Neural cell (in vitro differentiated cells): Measurements from ENCODE around the gene OR10J4. TPM values are rescaled to one million over a fixed set of nuclear protein-coding genes. Genes with fewer than 3 reads are reported as not detected.

Experiments
- H2AFZ ChIP-seq: fragments of 200-600, 300-800 bp; sonication (generic), shearing (Covaris generic); 2 replicates; pipeline ENCODE4 v1.6.0; 2014; ENCODE audit warnings: low read depth, mild to moderate bottlenecking, antibody characterized with exemption, low read length, moderate library complexity
- H3F3A ChIP-seq: fragments of 200-600 bp; shearing (Covaris generic); 2 replicates; pipeline ENCODE4 v1.6.1; 2016; ENCODE audit warnings: mild to moderate bottlenecking, moderate library complexity, mixed read lengths, antibody characterized with exemption, low read length; ENCODE audit not compliant: insufficient read depth, poor library complexity, severe bottlenecking
- H3K27ac ChIP-seq: fragments of 200-600, 300-800 bp; sonication (generic), shearing (Covaris generic); 2 replicates; pipeline ENCODE4 v1.5.1; 2014; ENCODE audit warnings: mild to moderate bottlenecking, low read length, moderate library complexity
- H3K27me3 ChIP-seq: fragments of 300-800, 200-600 bp; sonication (generic), shearing (Covaris generic); 2 replicates; pipeline ENCODE4 v1.6.0; 2014; ENCODE audit warnings: mild to moderate bottlenecking, low read depth, low read length, moderate library complexity; ENCODE audit not compliant: insufficient read depth
- H3K36me3 ChIP-seq: fragments of 300-800, 200-600 bp; sonication (generic), shearing (Covaris generic); 2 replicates; pipeline ENCODE4 v1.5.1; 2014; ENCODE audit warnings: mild to moderate bottlenecking, antibody characterized with exemption, low read length, moderate library complexity; ENCODE audit not compliant: insufficient read depth
- H3K4me2 ChIP-seq: fragments of 300-800, 200-600 bp; sonication (generic), shearing (Covaris generic); 2 replicates; pipeline ENCODE4 v1.6.0; 2014; ENCODE audit warnings: mild to moderate bottlenecking, low read length
- H3K4me3 ChIP-seq: fragments of 300-800, 200-600 bp; sonication (generic), shearing (Covaris generic); 2 replicates; pipeline ENCODE4 v1.5.1; 2014; ENCODE audit warnings: mild to moderate bottlenecking, low read length, moderate library complexity
- H3K79me2 ChIP-seq: fragments of 200-600 bp; shearing (Covaris generic); replicated peaks from 2 replicates; pipeline ENCODE4 v1.6.0; 2014; ENCODE audit warnings: mild to moderate bottlenecking, low read length, moderate library complexity; ENCODE audit not compliant: insufficient read depth
- H3K9ac ChIP-seq: fragments of 300-800, 200-600 bp; sonication (generic), shearing (Covaris generic); 2 replicates; pipeline ENCODE4 v1.6.1; 2016; ENCODE audit warnings: mild to moderate bottlenecking, low read length, mixed read lengths
- H3K9me2 ChIP-seq: fragments of 200-600 bp; shearing (Covaris generic); 2 replicates; pipeline ENCODE4 v1.6.1; 2016; ENCODE audit warnings: mild to moderate bottlenecking, low read length, mixed read lengths; ENCODE audit not compliant: insufficient read depth
- H3K9me3 ChIP-seq: fragments of 200-600, 300-800 bp; sonication (generic), shearing (Covaris generic); 2 replicates; pipeline ENCODE4 v1.6.1; 2016; ENCODE audit warnings: mild to moderate bottlenecking, mixed run types, low read length, moderate library complexity, mixed read lengths
- H4K20me1 ChIP-seq: fragments of 200-600 bp; shearing (Covaris generic); 2 replicates; pipeline ENCODE4 v1.6.1; 2016; ENCODE audit warnings: mild to moderate bottlenecking, mixed run types; ENCODE audit not compliant: insufficient read depth
- EP300 ChIP-seq: fragments of 450-650 bp; conservative IDR thresholded peaks from 2 replicates; pipeline ENCODE4 v1.6.1; 2014; ENCODE audit warnings: antibody characterized with exemption, mild to moderate bottlenecking, moderate library complexity; ENCODE audit not compliant: poor library complexity, severe bottlenecking
- EZH2 ChIP-seq: fragments of 200-600, 300-800 bp; shearing (Covaris generic), sonication (generic); IDR thresholded peaks from 2 replicates; pipeline ENCODE4 v1.6.1; 2014; ENCODE audit warnings: antibody characterized with exemption, low read length, borderline replicate concordance, mild to moderate bottlenecking; ENCODE audit not compliant: insufficient read depth, poor library complexity, severe bottlenecking
- MXI1 ChIP-seq: fragments of 450-650 bp; conservative IDR thresholded peaks from 2 replicates; pipeline ENCODE4 v1.6.1; 2014; ENCODE audit warnings: antibody characterized with exemption, mild to moderate bottlenecking; ENCODE audit not compliant: poor library complexity, severe bottlenecking
- POLR2AphosphoS5 ChIP-seq: IDR thresholded peaks from 2 replicates; pipeline ENCODE4 v1.6.1; 2012
- RAD21 ChIP-seq: fragments of 450-650 bp; conservative IDR thresholded peaks from 2 replicates; pipeline ENCODE4 v1.6.1; 2014; ENCODE audit warnings: antibody characterized with exemption, mild to moderate bottlenecking, moderate library complexity
- REST ChIP-seq: IDR thresholded peaks from 2 replicates; pipeline ENCODE4 v1.6.1; 2012; ENCODE audit warnings: borderline replicate concordance
- SMC3 ChIP-seq: fragments of 450-650 bp; conservative IDR thresholded peaks from 2 replicates; pipeline ENCODE4 v1.6.1; 2014; ENCODE audit warnings: antibody characterized with exemption, mild to moderate bottlenecking, moderate library complexity; ENCODE audit not compliant: poor library complexity
- TAF1 ChIP-seq: IDR thresholded peaks from 2 replicates; pipeline ENCODE4 v1.6.1; 2012; ENCODE audit warnings: low read depth
- polyA plus RNA-seq: library from polyadenylated mRNA; depleted of rRNA; stranded (reverse); fragments of >200 nt; gene quantifications from 2 replicates; pipeline ENCODE4 v1.2.3, GENCODE V29; 2014
- TF ChIP-seq, protein P1 (sequence below): fragments of 450-650 bp; IDR thresholded peaks from 2 replicates; pipeline ENCODE4 v1.5.1; 2014; ENCODE audit warnings: antibody characterized with exemption, mild to moderate bottlenecking, moderate library complexity; ENCODE audit not compliant: poor library complexity, severe bottlenecking

The OR10J4 gene
- polyA plus RNA-seq, 1 donor from 2014 or later: not detected

DNA sequence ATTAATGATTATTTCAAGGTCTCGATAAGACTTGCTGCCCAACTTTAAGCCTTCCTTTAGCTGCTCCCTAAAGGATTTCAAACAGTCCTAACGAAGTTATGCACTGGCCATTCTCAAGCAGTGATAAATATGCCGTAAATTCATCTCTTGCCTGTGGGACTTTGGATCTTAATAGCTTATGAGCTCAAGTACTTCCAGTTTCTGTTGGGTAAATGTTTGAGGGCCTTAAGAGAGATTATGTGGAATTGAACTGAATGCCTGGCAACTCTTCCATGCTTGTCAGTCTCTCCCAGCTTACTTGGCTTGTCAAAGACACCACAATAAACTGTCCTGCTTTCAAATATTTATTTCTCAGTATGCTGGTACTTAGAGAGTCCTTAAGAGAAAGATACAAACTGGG lies 3.5 kb upstream of the OR10J4 start:
- Histone ChIP-seq H3K36me3 (no peaks in the 10 kb centered on the region), H3K4me2 (no peak overlapping the region), H3K9me2 (no peaks in the 10 kb centered on the region), H3K9ac (no peak overlapping the region), H3K4me3 (no peak overlapping the region), H3K27me3 (no peaks in the 10 kb centered on the region), H3K27ac (no peak overlapping the region), H2AFZ (no peak overlapping the region), H4K20me1 (no peaks in the 10 kb centered on the region), H3K79me2 (no peaks in the 10 kb centered on the region), H3K9me3 (no peaks in the 10 kb centered on the region), H3F3A (no peaks in the 10 kb centered on the region)
- TF ChIP-seq RAD21 (no peak), POLR2AphosphoS5 (no peak), REST (no peak), TAF1 (no peak), SMC3 (no peak), EP300 (no peak), MXI1 (no peak), EZH2 (no peak)
- TF ChIP-seq, protein P1, sequence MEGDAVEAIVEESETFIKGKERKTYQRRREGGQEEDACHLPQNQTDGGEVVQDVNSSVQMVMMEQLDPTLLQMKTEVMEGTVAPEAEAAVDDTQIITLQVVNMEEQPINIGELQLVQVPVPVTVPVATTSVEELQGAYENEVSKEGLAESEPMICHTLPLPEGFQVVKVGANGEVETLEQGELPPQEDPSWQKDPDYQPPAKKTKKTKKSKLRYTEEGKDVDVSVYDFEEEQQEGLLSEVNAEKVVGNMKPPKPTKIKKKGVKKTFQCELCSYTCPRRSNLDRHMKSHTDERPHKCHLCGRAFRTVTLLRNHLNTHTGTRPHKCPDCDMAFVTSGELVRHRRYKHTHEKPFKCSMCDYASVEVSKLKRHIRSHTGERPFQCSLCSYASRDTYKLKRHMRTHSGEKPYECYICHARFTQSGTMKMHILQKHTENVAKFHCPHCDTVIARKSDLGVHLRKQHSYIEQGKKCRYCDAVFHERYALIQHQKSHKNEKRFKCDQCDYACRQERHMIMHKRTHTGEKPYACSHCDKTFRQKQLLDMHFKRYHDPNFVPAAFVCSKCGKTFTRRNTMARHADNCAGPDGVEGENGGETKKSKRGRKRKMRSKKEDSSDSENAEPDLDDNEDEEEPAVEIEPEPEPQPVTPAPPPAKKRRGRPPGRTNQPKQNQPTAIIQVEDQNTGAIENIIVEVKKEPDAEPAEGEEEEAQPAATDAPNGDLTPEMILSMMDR: no peak

DNA sequence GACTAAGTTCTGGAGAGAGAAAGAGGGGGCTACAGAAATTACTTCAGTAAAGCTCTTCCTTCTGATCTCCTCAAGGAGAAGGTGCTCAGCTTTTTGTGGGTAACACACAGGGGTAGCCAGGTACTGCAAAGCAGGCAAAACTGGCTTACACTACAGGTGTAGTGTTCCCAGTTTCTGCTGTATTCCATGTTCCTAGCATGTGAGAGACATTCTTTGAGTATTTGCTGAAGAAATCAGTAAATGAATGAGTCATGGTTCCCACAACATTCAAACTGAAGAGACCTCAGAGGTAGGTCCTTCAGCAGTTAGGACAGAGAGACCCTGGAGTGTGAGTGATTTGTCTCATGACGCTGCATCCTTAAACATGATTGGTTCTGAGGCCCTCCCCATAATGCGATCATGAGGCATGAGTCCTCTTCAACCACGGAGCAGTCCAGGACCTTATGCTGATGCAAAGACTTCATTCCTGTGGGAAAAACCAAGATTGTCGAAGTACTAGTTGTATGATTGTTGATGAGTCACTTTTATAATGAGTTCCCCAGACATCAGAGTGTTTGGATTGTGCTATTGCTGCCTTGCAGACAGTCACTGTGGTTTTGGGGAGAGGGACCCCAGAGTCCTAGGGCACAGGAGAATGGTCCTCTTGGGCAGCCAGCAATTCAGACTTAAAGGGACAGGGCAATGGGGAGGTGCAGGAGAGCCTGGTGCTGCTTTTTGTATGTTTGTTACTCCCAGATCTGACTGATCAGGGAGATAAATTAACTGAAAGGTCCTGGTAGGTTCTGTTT lies 2.7 kb upstream of the OR10J4 start:
- no peaks in the 10 kb centered on the region for H3K9me3 ChIP-seq
- no peaks in the 10 kb centered on the region for H3F3A ChIP-seq

More for the DNA sequence above, 2.7 kb upstream of the OR10J4 start:
- Histone ChIP-seq H2AFZ (no peak overlapping the region), H3K4me3 (no peak overlapping the region), H3K36me3 (no peaks in the 10 kb centered on the region), H3K9ac (no peak overlapping the region), H3K79me2 (no peaks in the 10 kb centered on the region), H3K27me3 (no peaks in the 10 kb centered on the region), H3K4me2 (no peak overlapping the region), H3K9me2 (no peaks in the 10 kb centered on the region), H3K27ac (no peak overlapping the region), H4K20me1 (no peaks in the 10 kb centered on the region)
- TF ChIP-seq TAF1: no peak
- no peak for TF ChIP-seq REST
- TF ChIP-seq POLR2AphosphoS5: no peak
- TF ChIP-seq, protein P1: no peak
- TF ChIP-seq RAD21: no peak
- TF ChIP-seq SMC3: no peak
- no peak for TF ChIP-seq EP300
- TF ChIP-seq MXI1: no peak
